ENCODE measurements around the gene C11orf21. TPM values are rescaled to one million over a fixed set of nuclear protein-coding genes. Genes with fewer than 3 reads are reported as not detected.

Gene C11orf21
- total and polyA plus RNA-seq, 10 of the 15 experiments (the other 5 are each of a cell fraction or from before 2014, with no cell fraction given) = 0.04 to 0.26 (median 0.11) TPM; not detected in 7

DNA sequence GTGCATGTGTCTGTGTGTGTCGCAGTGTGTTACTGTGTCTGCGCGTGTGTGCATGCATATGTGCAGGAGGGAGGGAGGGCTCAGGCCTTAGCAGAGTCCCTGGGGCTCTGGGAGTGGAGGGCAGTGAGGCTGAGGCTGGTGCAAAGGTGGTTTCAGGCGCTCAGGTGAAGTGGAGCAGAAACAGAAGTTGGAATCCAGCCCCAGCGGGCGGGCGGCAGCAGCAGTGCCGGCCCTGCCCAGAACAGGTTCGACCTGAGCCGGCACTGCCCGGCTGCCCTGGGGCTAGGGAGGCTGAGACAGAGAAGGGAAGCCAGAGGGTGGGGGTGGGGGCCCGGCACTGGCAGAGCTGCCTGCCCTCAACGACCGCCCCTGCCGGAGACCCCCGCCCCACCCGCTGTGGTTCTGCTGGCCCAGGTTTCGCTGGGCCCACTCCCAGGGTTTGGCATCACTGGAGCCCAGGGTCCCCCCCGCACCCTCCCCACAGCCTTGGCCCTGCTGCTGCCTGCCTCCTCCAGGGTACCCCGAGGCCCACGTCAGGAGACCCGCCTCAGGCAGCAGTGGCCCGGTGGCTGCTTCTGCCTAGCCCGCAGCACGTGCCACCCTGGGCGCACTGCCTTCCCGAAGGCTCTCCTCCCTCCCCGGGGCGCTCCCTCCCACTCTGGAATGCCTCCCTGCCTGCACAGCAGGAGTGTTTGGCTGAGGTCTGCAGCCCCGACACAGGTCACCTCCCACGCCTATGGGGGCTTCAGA is 44.6 kb downstream of the C11orf21 start:
- no peaks in the 10 kb centered on the region for H3K9me3 ChIP-seq (replicated peaks; ENCODE audit: control insufficient read depth, insufficient read depth, low read length)
- in situ Hi-C loops (cut with MboI) = no loop called here
- H3K9ac ChIP-seq (ENCODE audit: control insufficient read depth, insufficient read depth, low read length) = no peak overlapping the region
- CTCF ChIA-PET = no interaction called here
- DNase-seq (ENCODE audit: low read depth, low spot score) = no peak
- POLR2A ChIA-PET = no interaction called here
- WGBS (ENCODE audit: insufficient coverage, insufficient replicate concordance, low lambda C conversion rate, missing lambda C conversion rate) = 66% methylated on average over 25 of the region's 31 CpGs
- no peak overlapping the region for H3K27ac ChIP-seq (ENCODE audit: control insufficient read depth, insufficient read depth)
- no peak overlapping the region for H3K4me3 ChIP-seq
- RAD21 ChIA-PET (ENCODE audit: unreplicated experiment) = no interaction called here
- intact Hi-C loops (cut with micrococcal nuclease; ENCODE audit: unreplicated experiment) = no loop called here
- H3K27me3 ChIP-seq (replicated peaks in 1 of 2; ENCODE audit: control insufficient read depth in 2 of 2, insufficient read depth in 2 of 2, low read length in 1 of 2) = no peaks in the 10 kb centered on the region
- no peaks in the 10 kb centered on the region for H3K36me3 ChIP-seq (ENCODE audit: control insufficient read depth in 2 of 2, insufficient read depth in 2 of 2, low read length in 1 of 2)
- H3K4me2 ChIP-seq (ENCODE audit: control insufficient read depth, insufficient read depth) = no peak overlapping the region
- ATAC-seq = no peak
- no peak for FAIRE-seq
- no peak for TF ChIP-seq STAT1 (conservative IDR thresholded peaks at IDR 0.05)
- TF ChIP-seq RB1 (IDR thresholded peaks at IDR 0.05; ENCODE audit: borderline replicate concordance) = no peak
- no peak for TF ChIP-seq ATF7 (IDR thresholded peaks at IDR 0.05; ENCODE audit: low read depth)
- no peak for TF ChIP-seq ZNF217 (IDR thresholded peaks at IDR 0.05)
- TF ChIP-seq TCF12 (IDR thresholded peaks at IDR 0.05; ENCODE audit: low read depth, low read length) = no peak
- TF ChIP-seq SPI1 (IDR thresholded peaks at IDR 0.05; ENCODE audit: borderline replicate concordance, insufficient read depth, low read depth, low read length) = no peak
- no peak for TF ChIP-seq SMAD5 (IDR thresholded peaks at IDR 0.05; ENCODE audit: low read depth)
- no peak for TF ChIP-seq MXI1 (IDR thresholded peaks at IDR 0.05; ENCODE audit: low read depth, low read length)
- TF ChIP-seq RBBP5 (conservative IDR thresholded peaks at IDR 0.05) = no peak
- TF ChIP-seq ZNF207 (IDR thresholded peaks at IDR 0.05; ENCODE audit: borderline replicate concordance) = no peak
- TF ChIP-seq, protein P1, sequence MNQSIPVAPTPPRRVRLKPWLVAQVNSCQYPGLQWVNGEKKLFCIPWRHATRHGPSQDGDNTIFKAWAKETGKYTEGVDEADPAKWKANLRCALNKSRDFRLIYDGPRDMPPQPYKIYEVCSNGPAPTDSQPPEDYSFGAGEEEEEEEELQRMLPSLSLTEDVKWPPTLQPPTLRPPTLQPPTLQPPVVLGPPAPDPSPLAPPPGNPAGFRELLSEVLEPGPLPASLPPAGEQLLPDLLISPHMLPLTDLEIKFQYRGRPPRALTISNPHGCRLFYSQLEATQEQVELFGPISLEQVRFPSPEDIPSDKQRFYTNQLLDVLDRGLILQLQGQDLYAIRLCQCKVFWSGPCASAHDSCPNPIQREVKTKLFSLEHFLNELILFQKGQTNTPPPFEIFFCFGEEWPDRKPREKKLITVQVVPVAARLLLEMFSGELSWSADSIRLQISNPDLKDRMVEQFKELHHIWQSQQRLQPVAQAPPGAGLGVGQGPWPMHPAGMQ (IDR thresholded peaks at IDR 0.05; ENCODE audit: borderline replicate concordance) = no peak
- no peak for TF ChIP-seq ZBTB11 (CRISPR knock-in tag; IDR thresholded peaks at IDR 0.05)
- TF ChIP-seq IKZF2 (IDR thresholded peaks at IDR 0.05) = no peak
- TF ChIP-seq, protein P2, sequence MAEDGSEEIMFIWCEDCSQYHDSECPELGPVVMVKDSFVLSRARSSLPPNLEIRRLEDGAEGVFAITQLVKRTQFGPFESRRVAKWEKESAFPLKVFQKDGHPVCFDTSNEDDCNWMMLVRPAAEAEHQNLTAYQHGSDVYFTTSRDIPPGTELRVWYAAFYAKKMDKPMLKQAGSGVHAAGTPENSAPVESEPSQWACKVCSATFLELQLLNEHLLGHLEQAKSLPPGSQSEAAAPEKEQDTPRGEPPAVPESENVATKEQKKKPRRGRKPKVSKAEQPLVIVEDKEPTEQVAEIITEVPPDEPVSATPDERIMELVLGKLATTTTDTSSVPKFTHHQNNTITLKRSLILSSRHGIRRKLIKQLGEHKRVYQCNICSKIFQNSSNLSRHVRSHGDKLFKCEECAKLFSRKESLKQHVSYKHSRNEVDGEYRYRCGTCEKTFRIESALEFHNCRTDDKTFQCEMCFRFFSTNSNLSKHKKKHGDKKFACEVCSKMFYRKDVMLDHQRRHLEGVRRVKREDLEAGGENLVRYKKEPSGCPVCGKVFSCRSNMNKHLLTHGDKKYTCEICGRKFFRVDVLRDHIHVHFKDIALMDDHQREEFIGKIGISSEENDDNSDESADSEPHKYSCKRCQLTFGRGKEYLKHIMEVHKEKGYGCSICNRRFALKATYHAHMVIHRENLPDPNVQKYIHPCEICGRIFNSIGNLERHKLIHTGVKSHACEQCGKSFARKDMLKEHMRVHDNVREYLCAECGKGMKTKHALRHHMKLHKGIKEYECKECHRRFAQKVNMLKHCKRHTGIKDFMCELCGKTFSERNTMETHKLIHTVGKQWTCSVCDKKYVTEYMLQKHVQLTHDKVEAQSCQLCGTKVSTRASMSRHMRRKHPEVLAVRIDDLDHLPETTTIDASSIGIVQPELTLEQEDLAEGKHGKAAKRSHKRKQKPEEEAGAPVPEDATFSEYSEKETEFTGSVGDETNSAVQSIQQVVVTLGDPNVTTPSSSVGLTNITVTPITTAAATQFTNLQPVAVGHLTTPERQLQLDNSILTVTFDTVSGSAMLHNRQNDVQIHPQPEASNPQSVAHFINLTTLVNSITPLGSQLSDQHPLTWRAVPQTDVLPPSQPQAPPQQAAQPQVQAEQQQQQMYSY (CRISPR knock-in tag; IDR thresholded peaks at IDR 0.05) = no peak
- no peak for TF ChIP-seq EZH2 (IDR thresholded peaks at IDR 0.05; ENCODE audit: borderline replicate concordance, control insufficient read depth, low read depth, low read length)
- no peak for TF ChIP-seq GABPA (IDR thresholded peaks at IDR 0.05; ENCODE audit: low read depth)
- SMC1A ChIA-PET (ENCODE audit: uncharacterized antibody, unreplicated experiment) = no interaction called here
- BruUV-seq (replicated peaks) = no TSS peak
- no peaks in the 10 kb centered on the region for H4K20me1 ChIP-seq (ENCODE audit: control insufficient read depth, insufficient read depth)
- no peaks in the 10 kb centered on the region for H3K4me1 ChIP-seq (ENCODE audit: control insufficient read depth, insufficient read depth, low read length)
- no peak overlapping the region for H2AFZ ChIP-seq (ENCODE audit: control insufficient read depth, low read depth, low read length)
- H3K79me2 ChIP-seq (ENCODE audit: control insufficient read depth, insufficient read depth, low read length) = no peaks in the 10 kb centered on the region
